HG03565 (cell line): Measurements from ENCODE around the gene VWA5B2.
A peak's percentile ranks its signal among the peaks of the same experiment; 100 is the strongest.
"Not testable (repeated sequence)": the region's sequence is repeated elsewhere in the genome, so short reads cannot be mapped to it uniquely, and the experiment has no call there.

Source experiments
- ATAC-seq: cut with Tn5 transposase; IDR thresholded peaks from one replicate; pipeline ENCODE4 v1.9.1; 2021; ENCODE audit warnings: mild to moderate bottlenecking, moderate library complexity; ENCODE audit not compliant: unreplicated experiment

Gene VWA5B2

GRCh38 chr3:184241141-184241446 lies 11.7 kb downstream of the VWA5B2 start:
- no peak for ATAC-seq

- ATAC-seq = no peak
Measured at GRCh38 chr3:184241447-184242296, 12.3 kb downstream of the VWA5B2 start.

GRCh38 chr3:184242297-184242685 lies 12.9 kb downstream of the VWA5B2 start:
- ATAC-seq = no peak

- peak; percentile 39 for ATAC-seq
Measured at GRCh38 chr3:184248454-184249411, 19.3 kb downstream of the VWA5B2 start, which contains the start of gene ALG3. TSS of gene ALG3 (minus strand) at chr3:184248962. CDS start at chr3:184248940, 22 bp downstream.

GRCh38 chr3:184249412-184250166 lies 20.2 kb downstream of the VWA5B2 start, which contains the start of gene EEF1AKMT4:
TSS of gene EEF1AKMT4 (plus strand) at chr3:184249672. CDS start at chr3:184249695, 23 bp downstream.
- peak; percentile 87 for ATAC-seq

GRCh38 chr3:184250167-184250828 lies 20.9 kb downstream of the VWA5B2 start:
- ATAC-seq = peak; percentile 53

GRCh38 chr3:184255291-184256039 lies 26.1 kb downstream of the VWA5B2 start:
- ATAC-seq = no peak

- no peak for ATAC-seq
Measured at GRCh38 chr3:184257083-184257915, 27.9 kb downstream of the VWA5B2 start.

GRCh38 chr3:184258926-184259325 lies 29.5 kb downstream of the VWA5B2 start:
- ATAC-seq = no peak

GRCh38 chr3:184259396-184259877 lies 30.1 kb downstream of the VWA5B2 start:
- ATAC-seq = no peak

GRCh38 chr3:184259878-184260723 lies 30.7 kb downstream of the VWA5B2 start:
- ATAC-seq = no peak

- no peak for ATAC-seq
Measured at GRCh38 chr3:184260724-184261269, 31.4 kb downstream of the VWA5B2 start.

GRCh38 chr3:184261270-184261853 lies 32.0 kb downstream of the VWA5B2 start, which contains the start of gene CAMK2N2:
TSS of gene CAMK2N2 (minus strand) at chr3:184261553. CDS start at chr3:184261285, 268 bp downstream.
- no peak for ATAC-seq

- no peak for ATAC-seq
Measured at GRCh38 chr3:184261854-184262763, 32.7 kb downstream of the VWA5B2 start.

- no peak for ATAC-seq
Measured at GRCh38 chr3:184262764-184263179, 33.4 kb downstream of the VWA5B2 start.

GRCh38 chr3:184267249-184267648 lies 37.9 kb downstream of the VWA5B2 start:
- not testable (repeated sequence) for ATAC-seq
